GM18907 (cell line): ENCODE measurements around the gene ELMO1.
"Not testable (repeated sequence)": the region's sequence is repeated elsewhere in the genome, so short reads cannot be mapped to it uniquely, and the experiment has no call there.

Experiments used
- ATAC-seq: cut with Tn5 transposase; IDR thresholded peaks from one replicate; pipeline ENCODE4 v1.9.1; 2021; ENCODE audit warnings: mild to moderate bottlenecking, moderate library complexity; ENCODE audit not compliant: unreplicated experiment

ELMO1 gene

GRCh38 chr7:36999626-37000485 is 448.8 kb downstream of the ELMO1 start:
- no peak for ATAC-seq

GRCh38 chr7:36995776-36996175 is 452.9 kb downstream of the ELMO1 start:
- no peak for ATAC-seq

GRCh38 chr7:36994456-36995112 is 454.1 kb downstream of the ELMO1 start:
- no peak for ATAC-seq

DNA sequence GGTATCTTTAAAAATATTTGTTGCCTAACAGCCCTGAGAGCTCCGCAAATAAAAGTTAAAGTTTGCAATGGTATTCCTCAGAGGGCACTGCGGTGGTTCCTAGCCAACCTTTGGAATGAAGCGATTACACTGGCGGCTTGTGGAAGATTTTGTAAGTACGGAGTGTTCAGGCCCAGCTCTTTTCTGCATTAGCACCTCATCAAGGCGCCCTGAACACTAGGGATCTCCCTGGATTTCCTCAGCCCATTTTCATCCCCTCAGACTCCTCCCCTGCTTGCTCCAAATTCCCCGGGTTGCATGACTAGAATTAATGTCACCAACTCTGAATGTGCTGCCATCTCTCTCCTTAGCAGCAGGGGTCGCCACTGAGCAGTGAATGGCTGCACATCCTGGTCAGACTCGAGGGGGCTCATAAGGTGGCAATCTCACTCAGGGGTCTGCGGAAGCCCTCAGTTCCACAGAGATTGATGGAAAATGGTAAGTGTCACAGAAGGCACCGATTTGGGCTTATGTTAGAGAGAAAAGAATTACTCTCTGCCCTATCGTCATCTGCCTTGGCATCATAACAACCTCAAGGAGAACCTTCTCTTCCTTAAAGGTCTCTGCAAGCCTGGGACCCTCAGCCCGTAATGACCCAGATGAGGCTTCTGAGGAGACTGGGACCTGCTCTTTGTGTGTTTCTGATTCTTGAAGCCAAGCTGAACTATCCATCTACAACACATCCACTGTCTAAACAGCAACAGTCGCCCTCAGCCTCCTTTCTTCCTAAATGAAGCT is 461.5 kb downstream of the ELMO1 start:
- no peak for ATAC-seq

DNA sequence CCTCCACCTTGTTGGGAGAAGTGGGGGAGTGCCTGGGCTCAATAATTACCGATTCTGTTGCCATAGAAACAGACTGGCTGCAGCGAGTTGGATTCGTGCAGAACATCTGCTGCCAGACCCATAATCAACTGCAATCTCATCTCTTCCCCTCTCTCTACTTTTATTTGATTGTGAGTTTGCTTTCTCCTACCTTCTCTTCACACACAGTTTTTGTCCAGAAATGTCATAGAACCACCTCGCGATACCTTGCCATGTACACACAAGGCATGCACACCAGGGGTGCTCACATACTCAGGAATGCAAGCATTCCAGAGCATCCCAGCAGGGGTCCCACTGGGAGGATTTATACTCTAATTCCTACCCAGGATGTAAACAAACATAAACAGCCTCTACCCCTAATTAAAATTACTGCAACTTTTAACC is 462.1 kb downstream of the ELMO1 start:
- no peak for ATAC-seq

DNA sequence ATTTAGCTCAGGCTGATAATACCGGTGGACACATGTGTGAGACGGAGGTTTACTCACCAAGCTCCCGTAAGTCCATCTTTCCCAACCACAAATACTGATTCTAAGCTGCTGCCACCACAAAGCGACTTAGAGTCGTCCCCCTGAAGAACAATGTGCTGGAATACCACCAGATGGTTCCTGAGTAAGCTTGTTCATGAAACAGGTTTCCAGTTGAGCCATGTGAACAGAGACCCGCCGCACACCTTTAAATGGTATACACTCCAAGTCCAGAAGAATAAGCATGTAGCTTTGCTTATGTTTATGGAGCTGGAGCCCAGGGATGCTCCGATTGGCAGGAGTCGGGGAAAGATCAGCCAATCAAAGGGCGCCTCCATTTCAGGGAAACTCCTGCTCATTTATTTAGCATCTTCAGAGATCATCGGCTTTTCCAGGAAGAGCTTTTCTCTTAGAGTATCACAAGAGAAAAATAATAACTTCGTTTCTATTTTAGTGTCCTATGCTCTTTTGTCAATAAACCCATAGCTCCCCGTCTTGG is 462.7 kb downstream of the ELMO1 start:
- ATAC-seq, result no peak

DNA sequence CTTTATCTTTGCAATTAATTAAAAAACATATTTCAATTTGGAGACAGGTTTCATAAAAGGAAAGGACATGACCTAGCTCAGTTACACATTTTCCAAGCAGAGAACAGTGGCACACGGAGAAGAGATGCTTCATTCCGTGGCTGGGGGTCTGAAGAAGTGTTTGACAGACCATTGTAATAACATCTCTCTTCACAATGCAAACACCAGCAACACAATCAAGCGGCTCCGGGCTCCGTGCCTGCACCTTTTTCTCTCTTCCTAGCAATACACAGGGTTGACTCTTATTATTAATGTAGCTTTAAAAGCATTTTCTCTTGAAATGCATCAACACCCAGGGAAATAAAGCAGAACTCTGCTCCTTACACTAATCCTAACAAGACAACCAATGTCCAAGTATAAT is 463.3 kb downstream of the ELMO1 start:
- no peak for ATAC-seq

DNA sequence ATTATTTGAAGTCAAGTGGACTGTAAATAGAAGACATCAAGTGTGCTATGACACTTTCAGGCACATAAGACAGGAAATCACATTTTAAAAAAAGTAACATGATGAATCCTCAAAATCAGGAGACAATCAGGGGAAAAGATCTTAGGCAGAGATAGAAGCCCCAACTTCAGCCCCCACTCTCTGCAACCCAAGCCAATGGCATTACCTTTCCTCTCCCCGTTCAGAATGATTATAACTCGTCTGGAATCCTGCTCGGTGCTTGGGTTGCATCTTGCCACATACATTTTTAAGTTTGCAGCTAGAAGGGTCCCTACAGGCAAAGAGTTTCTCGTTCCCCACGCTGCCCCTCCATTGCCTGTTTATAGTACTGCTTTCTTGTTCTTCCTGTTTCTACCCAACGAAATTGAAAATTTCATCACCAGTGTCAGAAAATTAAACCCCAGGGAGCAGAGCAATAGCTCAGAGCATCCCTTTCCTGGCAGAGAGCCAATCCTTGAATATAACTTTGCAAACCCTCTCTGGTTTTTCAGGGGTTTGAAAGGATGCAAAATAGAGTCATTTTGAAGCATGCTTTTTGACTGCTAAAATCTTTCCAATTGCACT is 463.9 kb downstream of the ELMO1 start:
- ATAC-seq, result no peak

GRCh38 chr7:36984041-36984521 is 464.6 kb downstream of the ELMO1 start:
- no peak for ATAC-seq

- no peak for ATAC-seq
Observed at GRCh38 chr7:36982766-36983165, 465.9 kb downstream of the ELMO1 start.

GRCh38 chr7:36979810-36980248 is 468.8 kb downstream of the ELMO1 start:
- no peak for ATAC-seq

GRCh38 chr7:36978461-36978860 is 470.2 kb downstream of the ELMO1 start:
- ATAC-seq, result no peak

DNA sequence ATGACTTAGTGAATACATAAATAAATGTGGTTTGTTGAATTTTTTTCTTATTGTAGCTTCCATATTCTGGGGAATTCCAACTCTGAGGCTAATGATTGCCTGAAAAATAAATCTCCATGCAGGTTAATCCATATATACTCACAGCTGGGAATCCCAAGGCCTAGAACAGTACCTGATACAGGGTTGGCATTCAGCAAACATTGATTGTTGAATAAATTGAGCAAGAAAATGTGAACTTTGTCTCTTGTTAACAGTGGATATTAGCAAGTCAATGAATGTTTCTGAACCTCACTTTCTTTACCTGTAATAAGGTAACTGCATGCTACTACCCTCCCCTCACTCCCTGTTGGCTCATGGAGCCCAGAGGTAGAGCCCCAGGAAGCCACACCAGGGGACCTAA is 470.8 kb downstream of the ELMO1 start:
- no peak for ATAC-seq

GRCh38 chr7:36973534-36973933 is 475.1 kb downstream of the ELMO1 start:
- ATAC-seq, result not testable (repeated sequence)

DNA sequence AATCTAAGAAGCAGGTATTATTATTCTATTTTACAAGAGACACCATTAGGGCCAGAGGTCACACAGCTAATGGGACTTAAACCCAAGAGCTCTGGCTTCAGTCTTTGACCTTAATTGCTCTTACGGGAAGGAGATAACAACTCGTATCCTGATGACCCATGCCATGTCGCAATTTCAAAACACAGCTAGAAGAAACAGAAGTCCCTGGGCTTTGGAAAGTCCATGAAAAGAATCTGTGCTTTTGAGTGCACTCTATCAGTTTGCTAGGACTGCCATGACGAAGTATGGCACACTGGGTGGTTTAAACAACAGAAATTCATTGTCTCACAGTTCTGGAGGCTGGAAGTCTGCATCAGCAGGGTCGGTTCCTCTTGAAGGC is 476.5 kb downstream of the ELMO1 start:
- ATAC-seq, result no peak

GRCh38 chr7:36971515-36972139 is 477.0 kb downstream of the ELMO1 start:
- ATAC-seq, result no peak

- ATAC-seq, result no peak
Observed at GRCh38 chr7:36970551-36971514, 477.8 kb downstream of the ELMO1 start.

DNA sequence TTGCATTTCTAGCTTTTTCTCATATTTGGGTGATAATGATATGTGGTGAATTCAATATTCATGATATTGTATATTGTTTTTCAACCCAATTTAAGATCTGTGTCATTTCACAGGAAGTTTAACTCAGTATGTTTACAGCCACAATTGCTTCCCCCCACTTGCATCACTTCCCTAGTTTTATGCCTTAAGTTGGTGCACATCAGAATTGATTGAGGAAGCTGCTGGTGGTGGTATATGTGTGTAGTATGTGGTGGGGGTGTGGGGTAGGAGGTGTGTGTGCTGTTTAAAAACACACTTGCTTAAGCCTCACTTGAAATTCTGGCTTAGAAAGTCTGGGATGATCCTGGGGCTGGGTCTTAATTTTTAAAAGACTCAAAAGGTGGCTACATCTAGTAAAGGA is 479.3 kb downstream of the ELMO1 start:
- no peak for ATAC-seq

DNA sequence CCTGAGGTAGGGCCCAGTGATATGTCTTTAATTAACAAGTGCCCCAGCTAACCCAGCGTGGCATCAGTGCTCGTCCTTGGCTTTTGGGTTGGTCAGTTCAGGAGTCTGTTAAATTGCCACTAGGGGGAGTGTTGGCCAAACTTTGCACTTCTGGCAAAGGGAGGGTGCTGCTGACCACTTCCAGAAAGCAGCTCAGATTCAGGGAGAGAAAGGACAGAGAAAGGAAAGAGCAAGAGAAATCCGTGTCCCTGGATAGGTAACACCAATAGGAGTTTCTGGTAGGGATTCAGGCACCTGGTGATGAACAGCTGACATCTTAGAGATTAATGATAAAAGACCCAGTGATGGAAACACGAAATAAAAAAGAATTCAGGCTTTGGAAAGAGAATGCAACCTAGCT is 481.3 kb downstream of the ELMO1 start:
- ATAC-seq, result no peak
